ENCODE results near the gene NFAT5. TPM values are rescaled to one million over a fixed set of nuclear protein-coding genes. Genes with fewer than 3 reads are reported as not detected.
"Not testable (repeated sequence)": the region's sequence is repeated elsewhere in the genome, so short reads cannot be mapped to it uniquely, and the experiment has no call there.

NFAT5 gene
- total and polyA plus RNA-seq, 8 donors, result 3.7 to 23.6 (median 12.7) TPM

DNA sequence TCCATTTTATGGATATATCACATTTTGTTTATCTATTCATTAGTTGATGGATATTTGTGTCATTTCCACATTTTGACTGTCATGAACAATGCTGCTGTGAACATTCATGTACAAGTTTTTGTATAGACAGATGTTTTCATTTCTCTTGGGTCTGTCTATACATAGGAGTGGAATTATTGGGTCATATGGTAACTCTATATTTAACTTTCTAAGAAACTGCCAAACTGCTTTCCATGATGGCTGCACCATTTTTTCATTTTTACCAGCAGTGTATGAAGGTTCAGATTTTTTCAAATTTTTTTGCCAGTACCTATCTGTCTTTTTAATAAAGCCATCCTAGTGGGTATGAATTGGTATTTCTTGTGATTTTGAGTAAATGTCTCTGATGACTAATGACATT is 15.5 kb downstream of the NFAT5 start:
- Histone ChIP-seq H3K27ac (no peak overlapping the region), H3K27me3 (no peaks in the 10 kb centered on the region), H3K36me3 (no peaks in the 10 kb centered on the region), H3K9me3 (no peaks in the 10 kb centered on the region), H3K4me1 (peaks cover 0 to 3% (median 0%) of the 10 kb centered on the region in 3 donors), H3K4me3 (no peak overlapping the region)
- intact Hi-C loops (cut with DNase I), result no loop called here
- DNase-seq (no peak), FAIRE-seq (no peak), ATAC-seq (no peak)
- TF ChIP-seq, protein P1, sequence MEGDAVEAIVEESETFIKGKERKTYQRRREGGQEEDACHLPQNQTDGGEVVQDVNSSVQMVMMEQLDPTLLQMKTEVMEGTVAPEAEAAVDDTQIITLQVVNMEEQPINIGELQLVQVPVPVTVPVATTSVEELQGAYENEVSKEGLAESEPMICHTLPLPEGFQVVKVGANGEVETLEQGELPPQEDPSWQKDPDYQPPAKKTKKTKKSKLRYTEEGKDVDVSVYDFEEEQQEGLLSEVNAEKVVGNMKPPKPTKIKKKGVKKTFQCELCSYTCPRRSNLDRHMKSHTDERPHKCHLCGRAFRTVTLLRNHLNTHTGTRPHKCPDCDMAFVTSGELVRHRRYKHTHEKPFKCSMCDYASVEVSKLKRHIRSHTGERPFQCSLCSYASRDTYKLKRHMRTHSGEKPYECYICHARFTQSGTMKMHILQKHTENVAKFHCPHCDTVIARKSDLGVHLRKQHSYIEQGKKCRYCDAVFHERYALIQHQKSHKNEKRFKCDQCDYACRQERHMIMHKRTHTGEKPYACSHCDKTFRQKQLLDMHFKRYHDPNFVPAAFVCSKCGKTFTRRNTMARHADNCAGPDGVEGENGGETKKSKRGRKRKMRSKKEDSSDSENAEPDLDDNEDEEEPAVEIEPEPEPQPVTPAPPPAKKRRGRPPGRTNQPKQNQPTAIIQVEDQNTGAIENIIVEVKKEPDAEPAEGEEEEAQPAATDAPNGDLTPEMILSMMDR (IDR thresholded peaks at IDR 0.05), result no peak

DNA sequence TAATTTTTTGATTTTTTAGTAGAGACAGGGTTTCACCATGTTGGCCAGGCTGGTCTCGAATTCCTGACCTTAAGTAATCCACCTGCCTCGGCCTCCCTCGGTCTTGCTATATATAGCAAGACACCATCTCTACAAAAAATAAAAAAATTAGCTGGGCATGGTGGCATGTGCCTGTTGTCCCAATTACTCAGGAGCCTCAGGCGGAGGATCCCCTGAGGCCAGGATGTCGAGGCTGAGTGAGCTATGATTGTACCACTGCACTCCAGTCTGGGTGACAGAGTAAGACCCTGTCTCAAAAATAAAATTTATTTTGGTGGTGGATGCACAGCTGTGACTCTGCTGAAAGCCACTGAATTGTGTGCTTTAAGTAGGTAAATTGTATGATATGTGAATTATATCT is 18.7 kb downstream of the NFAT5 start:
- H3K4me1 ChIP-seq; FAIRE-seq; intact Hi-C loops (cut with DNase I); H3K27ac ChIP-seq; H3K27me3 ChIP-seq; H3K4me3 ChIP-seq; H3K36me3 ChIP-seq; H3K9me3 ChIP-seq; DNase-seq; ATAC-seq: not testable (repeated sequence)
- 97 to 99% methylated on average over 5 of the region's 5 CpGs for WGBS, 2 donors

DNA sequence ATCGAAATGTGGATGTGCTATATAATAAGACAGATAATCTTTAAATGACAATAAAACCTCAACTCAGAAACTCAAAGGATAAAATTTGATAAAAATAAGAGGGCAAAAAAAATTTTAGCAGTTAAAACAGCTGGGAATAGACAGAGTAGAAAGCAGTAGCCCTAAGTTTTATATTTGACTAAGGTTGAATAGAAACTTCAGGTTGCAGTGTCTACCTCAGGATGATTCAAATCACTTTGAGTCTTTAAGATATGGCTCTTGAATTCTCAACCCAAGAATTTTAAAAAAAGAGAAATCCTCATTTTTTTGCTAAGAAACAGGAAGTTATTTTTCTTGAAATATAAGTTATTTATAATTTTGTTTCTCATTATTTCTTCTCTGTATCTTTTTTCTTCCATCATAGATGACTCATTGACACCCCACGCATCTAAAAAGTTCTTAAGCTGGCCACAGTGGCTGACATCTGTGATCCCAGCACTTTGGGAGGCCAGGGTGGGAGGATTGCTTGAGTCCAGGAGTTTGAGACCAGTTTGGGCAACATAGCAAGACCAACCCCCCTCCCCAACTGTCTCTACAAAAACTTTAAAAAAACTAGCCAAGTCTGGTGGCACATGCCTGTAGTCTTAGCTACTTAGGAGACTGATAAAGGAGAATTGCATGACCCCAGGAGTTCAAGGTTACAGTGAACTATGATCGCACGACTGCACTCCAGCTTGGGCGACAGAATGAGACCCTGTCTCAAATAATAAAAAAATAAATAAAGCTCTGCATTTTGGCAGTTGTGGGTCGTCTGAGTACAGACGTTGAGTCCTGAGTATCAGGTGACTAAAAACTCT is 23.9 kb downstream of the NFAT5 start:
- no peaks in the 10 kb centered on the region for H3K9me3 ChIP-seq
- TF ChIP-seq, protein P1 (IDR thresholded peaks at IDR 0.05), result no peak
- no peak for FAIRE-seq
- no peaks in the 10 kb centered on the region for H3K36me3 ChIP-seq
- intact Hi-C loops (cut with DNase I), result no loop called here
- no peaks in the 10 kb centered on the region for H3K27me3 ChIP-seq
- ATAC-seq, result no peak
- H3K4me1 ChIP-seq, result peaks cover 10 to 12% (median 11%) of the 10 kb centered on the region in 3 donors
- no peak for DNase-seq
- WGBS, 2 donors, result 59 to 60% methylated on average over 7 of the region's 7 CpGs
- no peak overlapping the region for H3K27ac ChIP-seq
- no peak overlapping the region for H3K4me3 ChIP-seq

DNA sequence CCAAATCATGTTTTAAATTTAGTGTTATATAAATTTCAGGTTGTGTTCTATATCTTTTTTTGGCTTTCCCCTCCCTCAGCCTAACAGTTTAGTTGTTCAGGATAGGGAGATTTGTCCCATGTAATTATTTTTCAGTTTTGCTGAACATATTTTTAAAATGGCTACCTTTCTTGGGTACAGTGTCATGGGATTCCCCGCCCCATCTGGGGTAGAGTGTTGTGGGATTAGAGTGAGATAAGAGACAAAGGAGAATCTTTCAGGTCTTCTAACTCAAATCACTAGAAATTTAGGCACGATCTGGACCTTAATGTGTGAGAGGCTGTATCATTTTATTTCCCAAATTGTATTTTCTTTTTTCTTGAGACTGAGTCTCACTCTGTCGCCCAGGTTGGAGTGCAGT is 24.8 kb downstream of the NFAT5 start:
- DNase-seq (no peak), FAIRE-seq (no peak), ATAC-seq (no peak)
- H3K27me3 ChIP-seq, result no peaks in the 10 kb centered on the region
- H3K4me3 ChIP-seq, result no peak overlapping the region
- intact Hi-C loops (cut with DNase I), result no loop called here
- WGBS, 2 donors, result 92 to 96% methylated on average over 3 of the region's 3 CpGs
- no peaks in the 10 kb centered on the region for H3K9me3 ChIP-seq
- no peaks in the 10 kb centered on the region for H3K36me3 ChIP-seq
- peaks cover 10 to 12% (median 11%) of the 10 kb centered on the region in 3 donors for H3K4me1 ChIP-seq
- H3K27ac ChIP-seq, result no peak overlapping the region
- TF ChIP-seq, protein P1 (IDR thresholded peaks at IDR 0.05), result no peak

DNA sequence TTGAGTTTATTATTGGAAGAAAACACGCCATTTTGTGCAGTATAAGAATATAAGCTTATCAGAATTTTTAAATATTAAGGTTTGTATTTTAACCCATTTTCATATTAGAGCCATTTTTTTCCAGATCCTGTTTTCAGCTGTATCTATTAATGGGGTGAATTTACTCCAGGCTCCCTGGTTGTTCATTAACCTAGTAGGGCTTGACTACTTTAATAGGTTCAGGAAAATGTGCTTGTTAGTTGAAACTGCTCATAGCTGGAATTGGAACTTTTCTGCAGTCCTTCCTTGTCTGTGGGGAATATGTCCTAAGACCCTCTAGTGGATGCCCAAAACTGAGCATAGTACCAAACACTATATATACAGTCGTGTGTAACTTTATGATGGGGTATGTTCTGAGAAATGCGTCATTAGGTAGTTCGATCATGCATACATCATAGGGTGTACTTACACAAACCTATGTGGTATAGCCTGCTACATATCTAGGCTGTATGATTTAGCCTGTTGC is 28.0 kb downstream of the NFAT5 start:
- TF ChIP-seq, protein P1 (IDR thresholded peaks at IDR 0.05), result no peak
- Histone ChIP-seq H3K9me3 (no peaks in the 10 kb centered on the region), H3K4me1 (peaks cover 10 to 12% (median 11%) of the 10 kb centered on the region in 3 donors), H3K27ac (no peak overlapping the region), H3K27me3 (no peaks in the 10 kb centered on the region), H3K4me3 (no peak overlapping the region), H3K36me3 (no peaks in the 10 kb centered on the region)
- no peak for DNase-seq
- 78 to 84% methylated on average over 4 of the region's 4 CpGs for WGBS, 2 donors
- intact Hi-C loops (cut with DNase I), result no loop called here
- FAIRE-seq, result no peak
- peak in 3 of 4 donors; percentile 31 to 46 (median 45) for ATAC-seq

Measured in pancreas (tissue), 10 donors.